Naive B cell (primary cell): ENCODE data around the gene MEOX1. TPM values are rescaled to one million over a fixed set of nuclear protein-coding genes. Genes with fewer than 3 reads are reported as not detected.

Source experiments
- ATAC-seq, 2 donors: fragments of 150-1000 bp; cut with Tn5 transposase; 2 replicates each; pipeline ENCODE4 v1.10.0; 2021; ENCODE audit warnings: low read depth in 2 of 2, mild to moderate bottlenecking in 2 of 2, moderate library complexity in 2 of 2
- DNase-seq: peaks from one replicate; pipeline ENCODE4 v3.0.0; 2022
- H3K27ac Mint-ChIP-seq, 6 donors: one replicate each; pipeline ENCODE4 v1.8.0; 2020 to 2022; ENCODE audit warnings: mild to moderate bottlenecking in 6 of 6, mixed read lengths in 6 of 6, moderate library complexity in 5 of 6, inconsistent platforms in 2 of 6
- H3K27me3 Mint-ChIP-seq, 3 donors: one replicate each; pipeline ENCODE4 v1.8.0; 2021 to 2022; ENCODE audit warnings: mixed read lengths in 3 of 3, mild to moderate bottlenecking in 1 of 3
- H3K36me3 Mint-ChIP-seq, 2 donors: one replicate each; pipeline ENCODE4 v1.8.0; 2020 to 2022; ENCODE audit warnings: mixed read lengths in 2 of 2, inconsistent platforms in 1 of 2, mild to moderate bottlenecking in 1 of 2
- H3K4me1 Mint-ChIP-seq, 3 donors: one replicate each; pipeline ENCODE4 v1.8.0; 2020 to 2022; ENCODE audit warnings: mixed read lengths in 3 of 3, inconsistent platforms in 1 of 3, mild to moderate bottlenecking in 1 of 3, moderate library complexity in 1 of 3
- H3K4me3 Mint-ChIP-seq, 8 donors: one replicate each; pipeline ENCODE4 v1.8.0; 2020 to 2022; ENCODE audit warnings: mild to moderate bottlenecking in 8 of 8, mixed read lengths in 8 of 8, moderate library complexity in 8 of 8, inconsistent platforms in 2 of 8
- H3K9me3 Mint-ChIP-seq, 7 donors: one replicate each; pipeline ENCODE4 v1.8.0; 2020 to 2022; ENCODE audit warnings: mixed read lengths in 7 of 7, mild to moderate bottlenecking in 5 of 7, inconsistent platforms in 2 of 7, moderate library complexity in 1 of 7
- polyA plus RNA-seq, 6 donors: library from polyadenylated mRNA; unstranded; fragments of 300-500 nt; fragmentation: Illumina TruSeq; gene quantifications; one replicate each; pipeline ENCODE4 v1.2.3, GENCODE V29; 2021; ENCODE audit warnings: low read depth in 6 of 6

The MEOX1 gene
- under 1 TPM in 1 of 6 donors, not detected in 5; 0.12 TPM for polyA plus RNA-seq

DNA sequence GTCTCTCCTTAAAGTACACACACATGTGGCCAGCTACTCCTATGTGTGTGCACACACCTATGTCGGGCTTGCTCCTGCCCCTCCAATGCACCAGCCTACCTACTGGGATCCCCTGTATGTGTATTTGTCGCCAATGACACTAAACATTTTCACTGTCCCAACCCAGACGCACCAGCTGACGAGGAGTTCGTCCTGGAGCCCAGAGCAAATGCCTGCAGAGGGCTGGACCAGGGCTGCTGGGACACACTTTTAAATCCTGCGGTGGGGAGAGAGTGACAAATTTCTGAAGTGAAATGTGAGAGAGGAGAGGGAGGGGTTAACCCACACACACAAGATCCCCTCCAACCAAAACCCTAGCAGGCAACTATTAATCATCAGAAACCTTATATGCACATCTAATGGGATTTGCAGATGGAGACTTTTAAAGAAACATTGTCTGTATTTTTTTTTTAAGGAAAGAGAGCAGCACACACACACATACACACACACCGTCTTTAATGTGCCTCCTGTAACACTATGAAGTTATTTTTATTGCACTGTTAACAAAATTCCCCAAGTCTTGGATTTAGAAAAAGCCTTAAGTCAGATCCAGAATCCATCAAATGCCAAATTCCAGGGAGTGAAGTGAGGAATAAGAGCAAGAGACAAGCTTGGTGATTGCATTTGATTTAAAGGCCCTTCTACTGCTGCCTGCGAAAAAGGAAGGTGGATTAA, at the start of gene MEOX1:
TSS of gene MEOX1 (minus strand) at position 224 of the 714 bp plus-strand sequence. CDS start 388 bp downstream, outside the sequence.
- H3K9me3 Mint-ChIP-seq = no peaks in the 10 kb centered on the region
- DNase-seq (no peak), ATAC-seq (no peak)
- H3K4me3 Mint-ChIP-seq = peak within 1 kb of the TSS in 1 of 8 donors; percentile 70
- H3K36me3 Mint-ChIP-seq = no peaks in the 10 kb centered on the region
- no peak within 1 kb of the TSS for H3K27ac Mint-ChIP-seq
- H3K4me1 Mint-ChIP-seq = no peaks in the 10 kb centered on the region
- peaks cover 23 to 73% (median 33%) of the 10 kb centered on the region in 3 donors for H3K27me3 Mint-ChIP-seq

DNA sequence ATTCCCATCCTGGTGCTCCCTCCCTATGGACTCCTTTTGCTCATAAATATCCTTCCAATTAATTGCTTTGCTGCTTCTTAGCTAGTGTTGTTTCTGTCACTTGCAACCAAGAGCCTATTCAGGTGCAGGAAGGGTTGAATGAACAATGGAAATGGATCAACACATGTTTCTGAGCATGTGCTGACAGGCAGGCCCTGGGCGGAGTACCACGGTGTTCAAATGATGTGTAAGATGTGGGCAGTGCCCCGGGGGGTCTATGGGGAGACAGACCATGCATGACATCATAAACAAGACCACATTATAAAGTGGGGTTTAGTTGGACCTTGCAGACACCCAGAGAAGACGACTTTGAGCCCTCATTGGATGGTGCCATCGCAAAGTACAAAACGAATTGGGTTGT, 48.4 kb upstream of the MEOX1 start:
- ATAC-seq = no peak

DNA sequence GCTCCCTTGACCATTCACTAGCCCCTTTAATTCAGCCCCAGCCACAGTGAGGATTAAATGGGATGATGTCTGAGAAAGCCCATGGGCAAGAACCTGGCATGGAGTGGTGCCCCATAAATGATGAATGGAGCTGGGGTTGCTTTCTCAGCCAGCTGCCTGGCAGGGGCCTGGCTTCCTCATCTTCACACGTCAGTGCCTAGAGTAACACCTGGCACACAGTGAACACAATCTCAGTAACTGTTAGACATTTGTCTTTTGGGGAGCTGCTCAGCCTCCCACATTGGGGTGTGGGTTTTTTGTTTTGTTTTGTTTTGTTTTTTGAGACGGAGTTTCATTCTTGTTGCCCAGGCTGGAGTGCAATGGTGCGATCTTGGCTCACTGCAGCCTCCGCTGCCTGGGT, 47.5 kb upstream of the MEOX1 start:
- peak; percentile 58 for ATAC-seq
- Mint-ChIP-seq H3K36me3 (no peaks in the 10 kb centered on the region), H3K4me1 (peaks cover 2 to 9% (median 7%) of the 10 kb centered on the region in 3 donors), H3K4me3 (no peak overlapping the region), H3K27me3 (peaks cover 48 to 58% (median 56%) of the 10 kb centered on the region in 3 donors), H3K9me3 (no peaks in the 10 kb centered on the region), H3K27ac (no peak overlapping the region)
- peak; percentile 6 for DNase-seq

More for the DNA sequence above, 48.4 kb upstream of the MEOX1 start:
- Mint-ChIP-seq H3K4me3 (no peak overlapping the region), H3K9me3 (no peaks in the 10 kb centered on the region), H3K27me3 (peaks cover 52 to 66% (median 62%) of the 10 kb centered on the region in 3 donors), H3K36me3 (no peaks in the 10 kb centered on the region), H3K27ac (peak overlapping the region in 1 of 6 donors; percentile 1), H3K4me1 (peaks cover 7 to 14% (median 12%) of the 10 kb centered on the region in 3 donors)
- DNase-seq = no peak

- Mint-ChIP-seq H3K27me3 (peaks cover 46 to 55% (median 47%) of the 10 kb centered on the region in 3 donors), H3K4me3 (no peak overlapping the region), H3K4me1 (peaks cover 0 to 8% (median 7%) of the 10 kb centered on the region in 3 donors), H3K9me3 (peaks cover 0 to 8% (median 5%) of the 10 kb centered on the region in 7 donors), H3K36me3 (peaks cover 0 to 5% of the 10 kb centered on the region in 2 donors), H3K27ac (no peak overlapping the region)
- DNase-seq (no peak), ATAC-seq (no peak)
These were observed 45.5 kb upstream of the MEOX1 start for GRCh38 chr17:43707184-43707583.

- Mint-ChIP-seq H3K4me1 (peaks cover 0 to 14% (median 10%) of the 10 kb centered on the region in 3 donors), H3K27me3 (peaks cover 41 to 53% (median 45%) of the 10 kb centered on the region in 3 donors), H3K9me3 (peaks cover 0 to 8% (median 5%) of the 10 kb centered on the region in 7 donors), H3K27ac (no peak overlapping the region), H3K4me3 (no peak overlapping the region), H3K36me3 (peaks cover 0 to 5% of the 10 kb centered on the region in 2 donors)
- no peak for ATAC-seq
- no peak for DNase-seq
These were observed 44.5 kb upstream of the MEOX1 start for GRCh38 chr17:43706235-43706634.

DNA sequence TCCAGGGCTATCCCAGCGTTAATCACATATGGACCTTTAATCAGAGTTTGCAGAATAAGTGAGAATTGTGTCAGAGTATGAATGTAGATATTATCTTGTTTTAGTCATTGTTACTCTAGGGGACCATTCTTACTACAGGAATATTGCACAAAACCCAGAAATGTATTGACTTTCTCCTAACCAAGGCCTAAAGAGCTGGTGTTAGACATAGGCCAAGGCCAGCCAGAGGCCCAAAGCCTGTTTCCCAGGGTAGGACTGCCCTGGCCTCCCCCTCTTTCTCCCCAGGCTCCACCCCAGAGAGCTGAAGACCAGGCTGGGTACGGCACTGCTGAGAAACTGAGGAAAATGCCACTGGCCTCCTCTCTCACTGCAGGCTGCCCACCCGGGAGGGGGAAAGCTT, 41.9 kb upstream of the MEOX1 start:
- H3K36me3 Mint-ChIP-seq = peaks cover 0 to 5% of the 10 kb centered on the region in 2 donors
- DNase-seq = no peak
- no peak overlapping the region for H3K27ac Mint-ChIP-seq
- ATAC-seq = no peak
- H3K27me3 Mint-ChIP-seq = peaks cover 43 to 55% (median 51%) of the 10 kb centered on the region in 3 donors
- peaks cover 0 to 18% (median 12%) of the 10 kb centered on the region in 3 donors for H3K4me1 Mint-ChIP-seq
- H3K4me3 Mint-ChIP-seq = no peak overlapping the region
- peaks cover 0 to 8% (median 5%) of the 10 kb centered on the region in 7 donors for H3K9me3 Mint-ChIP-seq

DNA sequence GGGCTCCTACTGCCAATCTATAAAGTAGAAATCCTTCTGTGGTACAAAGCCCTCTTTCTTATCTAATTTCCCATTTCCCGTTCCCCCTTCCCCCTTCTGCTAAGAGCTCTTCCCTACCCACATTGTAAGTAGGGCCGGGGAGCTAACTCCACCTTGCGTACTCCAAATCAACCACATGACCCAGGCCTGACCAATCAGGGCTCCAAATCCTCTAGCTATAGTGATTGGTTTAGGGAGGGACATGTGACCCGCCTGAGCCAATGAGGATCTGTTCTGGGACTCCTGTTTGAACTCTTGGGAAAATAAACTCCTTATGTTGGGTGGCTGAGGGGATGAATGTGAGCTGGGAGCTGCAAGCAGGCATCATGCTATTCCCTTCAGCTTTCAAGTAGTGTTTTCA, 40.9 kb upstream of the MEOX1 start:
- H3K27ac Mint-ChIP-seq = peak overlapping the region in 1 of 6 donors; percentile 39
- H3K27me3 Mint-ChIP-seq = peaks cover 43 to 65% (median 61%) of the 10 kb centered on the region in 3 donors
- no peak overlapping the region for H3K4me3 Mint-ChIP-seq
- peaks cover 0 to 8% (median 5%) of the 10 kb centered on the region in 7 donors for H3K9me3 Mint-ChIP-seq
- H3K4me1 Mint-ChIP-seq = peaks cover 0 to 18% (median 12%) of the 10 kb centered on the region in 3 donors
- peaks cover 0 to 5% of the 10 kb centered on the region in 2 donors for H3K36me3 Mint-ChIP-seq
- DNase-seq (no peak), ATAC-seq (peak in 1 of 2 donors; percentile 33)

- Mint-ChIP-seq H3K36me3 (peaks cover 0 to 5% of the 10 kb centered on the region in 2 donors), H3K4me1 (peaks cover 0 to 18% (median 12%) of the 10 kb centered on the region in 3 donors), H3K9me3 (peaks cover 0 to 8% (median 5%) of the 10 kb centered on the region in 7 donors), H3K27ac (no peak overlapping the region), H3K27me3 (peaks cover 38 to 70% (median 68%) of the 10 kb centered on the region in 3 donors), H3K4me3 (peak overlapping the region in 2 of 8 donors; percentile 7 to 35)
- DNase-seq = peak; percentile 11
- peak; percentile 67 to 84 for ATAC-seq
These were observed 39.6 kb upstream of the MEOX1 start for GRCh38 chr17:43701318-43701743.

DNA sequence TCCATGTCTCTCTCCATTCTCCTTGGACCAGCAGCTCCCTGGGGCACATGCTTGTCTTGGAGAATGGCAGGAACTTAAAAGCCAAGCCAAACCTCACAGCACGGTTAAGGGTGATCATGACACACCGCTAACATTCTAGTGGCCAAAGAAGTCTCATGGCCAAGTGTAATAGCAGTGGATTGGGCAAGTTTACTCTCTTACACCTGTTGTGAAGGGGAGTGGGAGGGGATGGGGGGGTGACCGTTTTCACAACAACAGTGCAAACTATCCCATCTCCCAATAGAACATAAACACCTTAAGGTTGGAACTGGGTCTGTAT, 37.7 kb upstream of the MEOX1 start:
- ATAC-seq (no peak), DNase-seq (no peak)
- peaks cover 0 to 8% (median 5%) of the 10 kb centered on the region in 7 donors for H3K9me3 Mint-ChIP-seq
- peaks cover 0 to 5% of the 10 kb centered on the region in 2 donors for H3K36me3 Mint-ChIP-seq
- peak overlapping the region in 1 of 6 donors; percentile 52 for H3K27ac Mint-ChIP-seq
- peaks cover 0 to 18% (median 12%) of the 10 kb centered on the region in 3 donors for H3K4me1 Mint-ChIP-seq
- no peak overlapping the region for H3K4me3 Mint-ChIP-seq
- H3K27me3 Mint-ChIP-seq = peaks cover 31 to 60% (median 56%) of the 10 kb centered on the region in 3 donors

GRCh38 chr17:43698678-43699437, 37.1 kb upstream of the MEOX1 start:
- H3K9me3 Mint-ChIP-seq = peaks cover 0 to 8% (median 5%) of the 10 kb centered on the region in 7 donors
- H3K27me3 Mint-ChIP-seq = peaks cover 34 to 60% (median 56%) of the 10 kb centered on the region in 3 donors
- H3K4me1 Mint-ChIP-seq = peaks cover 0 to 18% (median 12%) of the 10 kb centered on the region in 3 donors
- H3K27ac Mint-ChIP-seq = peak overlapping the region in 1 of 6 donors; percentile 52
- H3K36me3 Mint-ChIP-seq = peaks cover 0 to 5% of the 10 kb centered on the region in 2 donors
- ATAC-seq = no peak
- H3K4me3 Mint-ChIP-seq = no peak overlapping the region
- no peak for DNase-seq

- H3K4me1 Mint-ChIP-seq = peaks cover 0 to 17% (median 11%) of the 10 kb centered on the region in 3 donors
- H3K27ac Mint-ChIP-seq = no peak overlapping the region
- DNase-seq (no peak), ATAC-seq (no peak)
- peaks cover 29 to 56% (median 55%) of the 10 kb centered on the region in 3 donors for H3K27me3 Mint-ChIP-seq
- no peak overlapping the region for H3K4me3 Mint-ChIP-seq
- H3K36me3 Mint-ChIP-seq = peaks cover 0 to 3% of the 10 kb centered on the region in 2 donors
- H3K9me3 Mint-ChIP-seq = peaks cover 0 to 5% (median 2%) of the 10 kb centered on the region in 7 donors
These were observed 36.2 kb upstream of the MEOX1 start for GRCh38 chr17:43697937-43698336.

GRCh38 chr17:43696891-43697290, 35.2 kb upstream of the MEOX1 start:
- H3K9me3 Mint-ChIP-seq = no peaks in the 10 kb centered on the region
- H3K27me3 Mint-ChIP-seq = peaks cover 23 to 50% (median 46%) of the 10 kb centered on the region in 3 donors
- no peak for ATAC-seq
- H3K27ac Mint-ChIP-seq = no peak overlapping the region
- no peak overlapping the region for H3K4me3 Mint-ChIP-seq
- H3K36me3 Mint-ChIP-seq = no peaks in the 10 kb centered on the region
- DNase-seq = no peak
- H3K4me1 Mint-ChIP-seq = peaks cover 0 to 9% (median 5%) of the 10 kb centered on the region in 3 donors
